H1 (cell line): Measurements from ENCODE around the gene MPZL3. TPM values are rescaled to one million over a fixed set of nuclear protein-coding genes. Genes with fewer than 3 reads are reported as not detected.

Experiments used
- CTCF ChIA-PET: fragments of 300-600 bp; sonication (Branson Sonifier 250); formaldehyde crosslinking; loops from one replicate; lab custom pipeline; 2021; ENCODE audit not compliant: partially characterized antibody; lab: Charles Lee
- POLR2A ChIA-PET: fragments of 300-600 bp; sonication (Branson Sonifier 250); formaldehyde crosslinking; loops from one replicate; lab custom pipeline; 2021; ENCODE audit warnings: inconsistent platforms; ENCODE audit not compliant: partially characterized antibody; lab: Charles Lee
- DNase-seq, 2 experiments: peaks; one replicate each; pipeline versions ENCODE4 v3.0.0 to v3.0.0-alpha.2; 2010 to 2022; ENCODE audit warnings: low spot score in 2 of 2, low read depth in 1 of 2, mixed read lengths in 1 of 2
- FAIRE-seq: peaks from 2 replicates; lab custom pipeline; 2011; peaks lifted over from hg19 to GRCh38; lab: Jason Lieb, UNC
- H2AFZ ChIP-seq: 2 replicates; pipeline ENCODE4 v1.8.1; 2012; ENCODE audit warnings: low read length, inconsistent platforms
- H2AK5ac ChIP-seq: 2 replicates; pipeline ENCODE4 v1.6.1; 2013; ENCODE audit warnings: low read depth, low read length
- H2BK120ac ChIP-seq: replicated peaks from 2 replicates; pipeline ENCODE3; 2013; ENCODE audit warnings: low read depth, low read length, inconsistent platforms
- H2BK12ac ChIP-seq: 2 replicates; pipeline ENCODE4 v1.6.1; 2013; ENCODE audit warnings: low read depth, low read length
- H2BK15ac ChIP-seq: 2 replicates; pipeline ENCODE4 v1.6.1; 2013; ENCODE audit warnings: low read length
- H2BK20ac ChIP-seq: 2 replicates; pipeline ENCODE4 v1.6.1; 2013; ENCODE audit warnings: low read length
- H2BK5ac ChIP-seq: 2 replicates; pipeline ENCODE4 v1.6.1; 2013; ENCODE audit warnings: low read depth, low read length
- H3K14ac ChIP-seq: 2 replicates; pipeline ENCODE4 v1.6.1; 2013; ENCODE audit warnings: inconsistent platforms; ENCODE audit not compliant: insufficient read length
- H3K18ac ChIP-seq: 2 replicates; pipeline ENCODE4 v1.6.1; 2013; ENCODE audit warnings: low read length; ENCODE audit errors: extremely low read depth
- H3K23ac ChIP-seq: 2 replicates; pipeline ENCODE4 v1.6.1; 2013; ENCODE audit warnings: inconsistent platforms; ENCODE audit not compliant: insufficient read length
- H3K23me2 ChIP-seq: 2 replicates; pipeline ENCODE4 v1.6.1; 2013; ENCODE audit warnings: low read depth, low read length
- H3K27ac ChIP-seq: 2 replicates; pipeline ENCODE4 v1.6.1; 2011; ENCODE audit warnings: low read depth, low read length, inconsistent platforms
- H3K27me3 ChIP-seq, 4 experiments: replicated peaks in 1 of 4; 1 replicate in 1 of 4; 2 replicates in 3 of 4; pipeline versions ENCODE4 v1.6.1 to v1.8.1; 2011 to 2013; ENCODE audit warnings: low read length in 3 of 4, mild to moderate bottlenecking in 3 of 4, inconsistent platforms in 2 of 4, mixed read lengths in 2 of 4, moderate library complexity in 1 of 4; ENCODE audit not compliant: control insufficient read depth in 3 of 4, insufficient read depth in 3 of 4; ENCODE audit errors: extremely low read depth in 1 of 4
- H3K36me3 ChIP-seq, 4 experiments: 2 replicates each; pipeline versions ENCODE4 v1.6.1 to v1.8.1; 2011 to 2013; ENCODE audit warnings: mild to moderate bottlenecking in 4 of 4, low read length in 3 of 4, moderate library complexity in 2 of 4, control low read depth in 1 of 4, inconsistent platforms in 1 of 4; ENCODE audit not compliant: insufficient read depth in 4 of 4, control insufficient read depth in 2 of 4
- H3K4ac ChIP-seq: replicated peaks from 2 replicates; pipeline ENCODE3; 2013; ENCODE audit warnings: low read length, low read depth, mixed read lengths, inconsistent platforms; ENCODE audit not compliant: insufficient read length
- H3K4me1 ChIP-seq, 4 experiments: replicated peaks in 1 of 4; 1 replicate in 1 of 4; 2 replicates in 3 of 4; pipeline versions ENCODE4 v1.6.1 to v1.8.1; 2011 to 2013; ENCODE audit warnings: low read length in 3 of 4, inconsistent platforms in 2 of 4, mixed read lengths in 1 of 4; ENCODE audit not compliant: insufficient read depth in 4 of 4, control insufficient read depth in 3 of 4
- H3K4me2 ChIP-seq, 2 experiments: 2 replicates each; pipeline versions ENCODE4 v1.6.1 to v1.8.1; 2011 to 2013; ENCODE audit warnings: low read depth in 2 of 2, low read length in 2 of 2, control low read depth in 1 of 2, inconsistent platforms in 1 of 2, mild to moderate bottlenecking in 1 of 2; ENCODE audit not compliant: insufficient read depth in 1 of 2
- H3K4me3 ChIP-seq, 4 experiments: fragments of 200-600, 300-600 bp in 1 of 4; sonication (generic), shearing (Covaris generic), sonication (Bioruptor Twin) in 1 of 4; 2 replicates each; pipeline versions ENCODE4 v1.5.1 to v1.8.1; 2011 to 2016; ENCODE audit warnings: low read length in 4 of 4, low read depth in 3 of 4, control low read depth in 2 of 4, inconsistent platforms in 2 of 4, mild to moderate bottlenecking in 2 of 4, mixed read lengths in 1 of 4, moderate library complexity in 1 of 4; ENCODE audit not compliant: insufficient read depth in 2 of 4; ENCODE audit errors: extremely low read depth in 1 of 4
- H3K56ac ChIP-seq: replicated peaks from 2 replicates; pipeline ENCODE3; 2013; ENCODE audit warnings: low read depth, mild to moderate bottlenecking, mixed read lengths, low read length, inconsistent platforms; ENCODE audit not compliant: insufficient read length
- H3K79me1 ChIP-seq: 2 replicates; pipeline ENCODE4 v1.6.1; 2013; ENCODE audit warnings: low read depth, low read length, control low read depth
- H3K79me2 ChIP-seq, 2 experiments: 2 replicates each; pipeline versions ENCODE4 v1.6.1 to v1.8.1; 2012 to 2013; ENCODE audit warnings: low read length in 2 of 2, mild to moderate bottlenecking in 2 of 2, inconsistent platforms in 1 of 2; ENCODE audit not compliant: insufficient read depth in 2 of 2, control insufficient read depth in 1 of 2
- H3K9ac ChIP-seq, 4 experiments: replicated peaks in 1 of 4; 1 replicate in 1 of 4; 2 replicates in 3 of 4; pipeline versions ENCODE4 v1.6.1 to v1.8.1; 2011 to 2013; ENCODE audit warnings: low read depth in 3 of 4, low read length in 3 of 4, control low read depth in 2 of 4, mild to moderate bottlenecking in 2 of 4, moderate library complexity in 2 of 4, inconsistent platforms in 1 of 4; ENCODE audit errors: extremely low read depth in 1 of 4
- H3K9me3 ChIP-seq, 2 experiments: 2 replicates each; pipeline versions ENCODE4 v1.6.1 to v1.8.1; 2012 to 2013; ENCODE audit warnings: mild to moderate bottlenecking in 2 of 2, moderate library complexity in 2 of 2, control low read depth in 1 of 2, inconsistent platforms in 1 of 2, low read depth in 1 of 2, low read length in 1 of 2, mixed read lengths in 1 of 2; ENCODE audit not compliant: insufficient read depth in 2 of 2
- H4K20me1 ChIP-seq, 2 experiments: replicated peaks in 1 of 2; 2 replicates each; pipeline versions ENCODE3 to v1.8.1; 2011 to 2013; ENCODE audit warnings: inconsistent platforms in 2 of 2, low read length in 2 of 2, mild to moderate bottlenecking in 1 of 2; ENCODE audit not compliant: insufficient read depth in 2 of 2, control insufficient read depth in 1 of 2
- H4K5ac ChIP-seq: 2 replicates; pipeline ENCODE4 v1.6.1; 2013; ENCODE audit warnings: low read length, low read depth, mixed read lengths, inconsistent platforms; ENCODE audit not compliant: insufficient read length
- H4K8ac ChIP-seq: 2 replicates; pipeline ENCODE4 v1.8.0; 2013; ENCODE audit warnings: mild to moderate bottlenecking, moderate library complexity, low read length, inconsistent platforms; ENCODE audit not compliant: insufficient read depth; ENCODE audit errors: extremely low read depth
- H4K91ac ChIP-seq: replicated peaks from 2 replicates; pipeline ENCODE3; 2013; ENCODE audit warnings: low read length, mixed read lengths, inconsistent platforms; ENCODE audit not compliant: insufficient read length
- ASH2L ChIP-seq: fragments of 200-600, 300-600 bp; sonication (generic); IDR thresholded peaks from one replicate; pipeline ENCODE4 v1.7.1; 2017; ENCODE audit warnings: low read length
- CTBP2 ChIP-seq: IDR thresholded peaks from 2 replicates; pipeline ENCODE4 v1.7.0; 2011; ENCODE audit warnings: borderline replicate concordance, mild to moderate bottlenecking, moderate library complexity, mixed read lengths, low read length; ENCODE audit not compliant: insufficient read depth, insufficient read length
- EGR1 ChIP-seq: IDR thresholded peaks from 2 replicates; pipeline ENCODE4 v1.6.1; 2011; ENCODE audit warnings: low read depth, low read length, borderline replicate concordance
- KDM1A ChIP-seq: fragments of 200-600, 300-600 bp; sonication (generic); IDR thresholded peaks from 2 replicates; pipeline ENCODE4 v1.7.1; 2016; ENCODE audit warnings: mild to moderate bottlenecking, low read length, borderline replicate concordance
- MAFK ChIP-seq: IDR thresholded peaks from 2 replicates; pipeline ENCODE4 v1.6.1; 2012; ENCODE audit warnings: low read depth, mild to moderate bottlenecking, improper control_type of control experiment, low read length
- RBBP5 ChIP-seq: IDR thresholded peaks from 2 replicates; pipeline ENCODE4 v1.7.1; 2012; ENCODE audit warnings: low read depth, mild to moderate bottlenecking, inconsistent platforms, low read length, moderate library complexity, borderline replicate concordance
- SP2 ChIP-seq: IDR thresholded peaks from 2 replicates; pipeline ENCODE4 v1.6.1; 2012; ENCODE audit warnings: mild to moderate bottlenecking, low read length, inconsistent platforms
- TEAD4 ChIP-seq: IDR thresholded peaks from 2 replicates; pipeline ENCODE4 v1.6.1; 2012; ENCODE audit warnings: low read depth, low read length, inconsistent platforms, mixed read lengths
- WGBS, 2 experiments: shearing (Covaris generic) in 1 of 2; methylation state at CpG; one replicate each; pipeline versions ENCODE4 v1.1.6 to v1.1.7; 2013 to 2015; ENCODE audit warnings: low lambda C conversion rate in 2 of 2, mixed read lengths in 2 of 2, inconsistent platforms in 1 of 2, low coverage in 1 of 2, missing lambda C conversion rate in 1 of 2; ENCODE audit not compliant: insufficient replicate concordance in 2 of 2, insufficient coverage in 1 of 2, insufficient read length in 1 of 2; ENCODE audit errors: extremely low coverage in 1 of 2, missing lambda C conversion rate in 1 of 2; 5-methylcytosine and 5-hydroxymethylcytosine counted together
- polyA plus RNA-seq, 7 experiments: library from polyadenylated mRNA; depleted of rRNA in 3 of 7; stranded (reverse) in 5 of 7; unstranded in 2 of 7; fragments of >200 nt in 5 of 7; fragments of 200-250 nt in 2 of 7; gene quantifications; 1 replicate in 5 of 7; 2 replicates in 1 of 7; 4 replicates in 1 of 7; pipeline versions ENCODE4 v1.2.1 to v1.2.3, GENCODE V29; 2011 to 2013; ENCODE audit warnings: missing spikeins in 2 of 7, mixed read lengths in 2 of 7
- total RNA-seq: library from RNA; stranded (reverse); fragmentation: NEBNext Ultra II Directional; extraction: Animal tissue kit (Norgen Biotek cat#: 25700); gene quantifications from 2 replicates; pipeline ENCODE4 v1.2.1, GENCODE V29; 2021
- TF ChIP-seq, protein P1 (sequence below): IDR thresholded peaks from 2 replicates; pipeline ENCODE4 v1.6.1; 2011; ENCODE audit warnings: low read length, improper control_type of control experiment
- TF ChIP-seq, protein P2 (sequence below): IDR thresholded peaks from 2 replicates; pipeline ENCODE4 v1.6.1; 2012; ENCODE audit warnings: low read length, inconsistent platforms

Gene MPZL3
- total and polyA plus RNA-seq, 2 of the 8 experiments (the other 6 are each of a cell fraction or from before 2014, with no cell fraction given): 1.1 to 3.9 TPM

DNA sequence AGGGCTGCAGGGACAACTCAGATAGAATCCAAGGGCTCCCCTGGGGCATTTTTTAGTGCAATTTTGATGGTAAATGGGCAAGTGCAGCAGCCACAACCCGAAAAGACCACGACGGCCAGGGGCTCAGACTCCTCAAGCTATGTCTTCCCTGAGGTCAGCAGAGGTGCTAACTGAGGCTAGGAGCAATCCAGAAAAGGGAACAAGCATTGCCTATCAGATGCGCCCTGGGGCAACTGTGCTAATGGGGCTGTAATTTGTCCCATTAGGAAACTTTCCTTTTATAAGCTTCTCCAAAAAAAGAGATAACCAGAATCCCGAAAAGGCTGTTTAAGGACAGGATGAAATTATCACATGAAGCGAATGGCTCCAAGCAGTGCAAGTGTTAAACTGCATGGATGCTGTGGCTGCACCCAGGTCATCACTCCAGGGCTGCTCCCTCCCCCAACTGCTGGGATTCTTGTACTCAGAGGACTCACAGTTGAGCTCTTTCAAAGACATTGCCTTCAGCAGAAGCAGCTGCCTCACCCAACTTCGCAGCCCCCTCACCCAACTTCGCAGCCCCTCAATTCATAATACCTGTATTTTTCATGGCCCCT, 49.5 kb upstream of the MPZL3 start:
- no peak overlapping the region for H3K23ac ChIP-seq
- no peak overlapping the region for H3K4me2 ChIP-seq
- no peak overlapping the region for H3K9ac ChIP-seq
- no peaks in the 10 kb centered on the region for H3K79me1 ChIP-seq
- WGBS, 2 experiments: 84% methylated on average over 8 of the region's 8 CpGs; no CpG with 5 or more reads in 1 of the 2 experiments
- H3K4ac ChIP-seq: no peak overlapping the region
- no peaks in the 10 kb centered on the region for H3K36me3 ChIP-seq
- H3K23me2 ChIP-seq: no peaks in the 10 kb centered on the region
- no peak overlapping the region for H4K8ac ChIP-seq
- H3K18ac ChIP-seq: no peak overlapping the region
- H4K5ac ChIP-seq: no peak overlapping the region
- no peaks in the 10 kb centered on the region for H3K27me3 ChIP-seq
- no peaks in the 10 kb centered on the region for H3K79me2 ChIP-seq
- no peak overlapping the region for H2AK5ac ChIP-seq
- no peaks in the 10 kb centered on the region for H3K4me1 ChIP-seq
- H2BK120ac ChIP-seq: no peak overlapping the region
- H4K91ac ChIP-seq: no peak overlapping the region
- no peak overlapping the region for H3K56ac ChIP-seq
- H2BK5ac ChIP-seq: no peak overlapping the region
- no peak overlapping the region for H3K4me3 ChIP-seq
- ChIA-PET CTCF (interaction anchor here (0.6 to 2.0 kb wide), 6 partner anchors 10 to 170 kb away, joined by 3 to 10 read pairs (median 3); no protein-coding TSS in a partner anchor), POLR2A (interaction anchor here (0.7 kb wide), 1 partner anchor 49 kb away, joined by 3 read pairs; the partner anchor contains the start of gene MPZL3)
- no peak overlapping the region for H2BK20ac ChIP-seq
- no peak overlapping the region for H2AFZ ChIP-seq
- no peak for DNase-seq
- H3K14ac ChIP-seq: no peak overlapping the region
- no peak overlapping the region for H2BK12ac ChIP-seq
- no peaks in the 10 kb centered on the region for H4K20me1 ChIP-seq
- no peak for FAIRE-seq
- no peak overlapping the region for H3K27ac ChIP-seq
- TF ChIP-seq, protein P1, sequence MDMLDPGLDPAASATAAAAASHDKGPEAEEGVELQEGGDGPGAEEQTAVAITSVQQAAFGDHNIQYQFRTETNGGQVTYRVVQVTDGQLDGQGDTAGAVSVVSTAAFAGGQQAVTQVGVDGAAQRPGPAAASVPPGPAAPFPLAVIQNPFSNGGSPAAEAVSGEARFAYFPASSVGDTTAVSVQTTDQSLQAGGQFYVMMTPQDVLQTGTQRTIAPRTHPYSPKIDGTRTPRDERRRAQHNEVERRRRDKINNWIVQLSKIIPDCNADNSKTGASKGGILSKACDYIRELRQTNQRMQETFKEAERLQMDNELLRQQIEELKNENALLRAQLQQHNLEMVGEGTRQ: no peak
- TF ChIP-seq, protein P2, sequence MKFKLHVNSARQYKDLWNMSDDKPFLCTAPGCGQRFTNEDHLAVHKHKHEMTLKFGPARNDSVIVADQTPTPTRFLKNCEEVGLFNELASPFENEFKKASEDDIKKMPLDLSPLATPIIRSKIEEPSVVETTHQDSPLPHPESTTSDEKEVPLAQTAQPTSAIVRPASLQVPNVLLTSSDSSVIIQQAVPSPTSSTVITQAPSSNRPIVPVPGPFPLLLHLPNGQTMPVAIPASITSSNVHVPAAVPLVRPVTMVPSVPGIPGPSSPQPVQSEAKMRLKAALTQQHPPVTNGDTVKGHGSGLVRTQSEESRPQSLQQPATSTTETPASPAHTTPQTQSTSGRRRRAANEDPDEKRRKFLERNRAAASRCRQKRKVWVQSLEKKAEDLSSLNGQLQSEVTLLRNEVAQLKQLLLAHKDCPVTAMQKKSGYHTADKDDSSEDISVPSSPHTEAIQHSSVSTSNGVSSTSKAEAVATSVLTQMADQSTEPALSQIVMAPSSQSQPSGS: no peak
- no peak for TF ChIP-seq RBBP5
- TF ChIP-seq TEAD4: no peak
- no peak for TF ChIP-seq KDM1A
- TF ChIP-seq EGR1: no peak
- TF ChIP-seq SP2: no peak
- no peak for TF ChIP-seq ASH2L
- no peak for TF ChIP-seq MAFK
- no peak for TF ChIP-seq CTBP2
- H2BK15ac ChIP-seq: no peak overlapping the region
- H3K9me3 ChIP-seq: no peaks in the 10 kb centered on the region
